NT2/D1 (cell line): ENCODE results near the gene AMPD3.

ENCODE experiments used
- SUZ12 ChIP-seq: IDR thresholded peaks from 2 replicates; pipeline ENCODE4 v1.6.1; 2011; ENCODE audit not compliant: insufficient read length, insufficient read depth; ENCODE audit errors: extremely low read depth
- YY1 ChIP-seq: IDR thresholded peaks from 2 replicates; pipeline ENCODE4 v1.6.1; 2011; ENCODE audit not compliant: insufficient read length, insufficient read depth
- ZNF274 ChIP-seq: IDR thresholded peaks from 2 replicates; pipeline ENCODE4 v1.6.1; 2011; ENCODE audit warnings: mild to moderate bottlenecking, low read depth, low read length

DNA sequence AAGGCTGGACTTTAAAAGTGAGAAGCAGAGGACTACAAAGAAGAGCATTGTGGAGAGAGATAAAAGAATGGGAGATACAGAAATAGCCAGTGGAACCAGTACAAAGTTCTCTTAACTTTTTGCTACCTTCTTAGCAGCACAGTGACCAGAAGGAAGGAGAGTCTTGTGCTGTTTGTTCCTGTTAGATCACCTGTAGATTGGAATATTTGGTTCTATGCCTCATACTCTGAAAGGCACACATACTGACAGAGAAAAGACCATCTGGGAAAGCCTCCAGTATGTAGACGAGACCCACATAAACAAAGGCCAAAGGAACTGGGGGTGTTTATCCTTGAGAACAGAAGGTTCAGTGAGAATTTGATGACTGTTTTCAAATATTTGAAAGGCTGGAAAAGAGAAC is 67.2 kb downstream of the AMPD3 start:
- no peak for TF ChIP-seq SUZ12
- no peak for TF ChIP-seq YY1
- no peak for TF ChIP-seq ZNF274
